Esophagus (tissue), 2 donors: ENCODE data around the gene KRTAP5-4. TPM values are rescaled to one million over a fixed set of nuclear protein-coding genes. Genes with fewer than 3 reads are reported as not detected.
"Not testable (repeated sequence)": the region's sequence is repeated elsewhere in the genome, so short reads cannot be mapped to it uniquely, and the experiment has no call there.

Experiments used
- H3K27ac ChIP-seq, 2 donors: one replicate each; pipeline ENCODE4 v1.5.1; 2013; ENCODE audit warnings: low read depth in 2 of 2, mild to moderate bottlenecking in 2 of 2, inconsistent platforms in 1 of 2, low read length in 1 of 2, moderate library complexity in 1 of 2
- H3K27me3 ChIP-seq, 2 donors: one replicate each; pipeline ENCODE4 v1.6.1; 2013; ENCODE audit warnings: low read length in 2 of 2, control low read depth in 1 of 2, mild to moderate bottlenecking in 1 of 2; ENCODE audit not compliant: insufficient read depth in 2 of 2, control insufficient read depth in 1 of 2
- H3K36me3 ChIP-seq, 2 donors: one replicate each; pipeline ENCODE4 v1.6.1; 2013; ENCODE audit warnings: low read length in 1 of 2; ENCODE audit not compliant: control insufficient read depth in 2 of 2, insufficient read depth in 2 of 2
- H3K4me1 ChIP-seq, 2 donors: one replicate each; pipeline ENCODE4 v1.6.1; 2013; ENCODE audit warnings: low read length in 1 of 2; ENCODE audit not compliant: control insufficient read depth in 2 of 2, insufficient read depth in 2 of 2
- H3K4me3 ChIP-seq, 2 donors: one replicate each; pipeline ENCODE4 v1.5.1; 2013; ENCODE audit warnings: low read length in 2 of 2, mild to moderate bottlenecking in 2 of 2, low read depth in 1 of 2, moderate library complexity in 1 of 2
- H3K9me3 ChIP-seq, 2 donors: one replicate each; pipeline ENCODE4 v1.6.1; 2013; ENCODE audit warnings: mild to moderate bottlenecking in 2 of 2, low read depth in 1 of 2, low read length in 1 of 2, moderate library complexity in 1 of 2; ENCODE audit not compliant: control insufficient read depth in 2 of 2, insufficient read depth in 1 of 2
- WGBS, 2 donors: extraction: QIAGEN DNeasy Blood & Tissue Kit; methylation state at CpG; one replicate each; pipeline ENCODE4 v1.1.7; 2013; 5-methylcytosine and 5-hydroxymethylcytosine counted together
- polyA plus RNA-seq, 2 donors: library from polyadenylated mRNA; stranded (reverse); fragments of 200-250 nt; gene quantifications; one replicate each; pipeline ENCODE4 v1.2.3, GENCODE V29; 2013
- donor health status: healthy with polysubstance abuse.
- donor health status: Bipolar disorder and iron deficiency.

Gene KRTAP5-4
- polyA plus RNA-seq, 2 donors = not detected

DNA sequence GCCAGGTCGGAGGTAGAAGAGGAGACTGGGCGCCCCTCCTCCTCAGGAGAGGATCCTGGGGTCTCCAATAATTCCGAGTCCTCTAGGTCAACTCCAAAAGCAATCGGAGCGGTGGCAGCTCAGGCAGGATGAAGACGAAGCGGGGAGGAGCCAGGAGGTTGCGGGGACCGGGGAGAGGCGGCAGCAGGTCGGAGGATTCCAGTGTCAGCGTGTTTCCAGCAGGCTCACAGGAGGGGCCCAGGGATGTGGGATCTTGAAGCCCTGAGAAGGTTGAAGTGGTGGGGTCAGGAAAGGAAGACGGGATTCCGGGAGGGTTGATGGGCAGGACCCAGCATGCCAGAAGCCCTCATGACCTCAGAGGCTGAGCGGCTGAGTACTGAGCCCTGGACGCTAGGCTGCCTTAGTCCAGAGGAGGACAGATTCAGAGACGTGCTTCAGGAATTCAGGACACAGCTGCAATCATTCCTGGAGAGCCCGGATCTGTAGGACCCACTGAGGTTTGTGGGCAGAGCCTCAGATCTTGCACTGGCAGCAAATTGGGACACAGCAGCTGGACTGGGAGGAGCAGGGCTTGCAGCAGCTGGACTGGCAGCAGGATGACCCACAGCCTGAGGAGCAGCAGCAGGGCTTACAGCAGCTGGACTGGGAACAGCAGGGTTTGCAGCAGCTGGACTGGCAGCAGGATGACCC lies 14.6 kb downstream of the KRTAP5-4 start:
- H3K4me1 ChIP-seq, H3K36me3 ChIP-seq, H3K9me3 ChIP-seq, H3K4me3 ChIP-seq, H3K27me3 ChIP-seq, H3K27ac ChIP-seq: not testable (repeated sequence)
- WGBS, 2 donors = 31 to 42% methylated on average over 18 of the region's 18 CpGs

DNA sequence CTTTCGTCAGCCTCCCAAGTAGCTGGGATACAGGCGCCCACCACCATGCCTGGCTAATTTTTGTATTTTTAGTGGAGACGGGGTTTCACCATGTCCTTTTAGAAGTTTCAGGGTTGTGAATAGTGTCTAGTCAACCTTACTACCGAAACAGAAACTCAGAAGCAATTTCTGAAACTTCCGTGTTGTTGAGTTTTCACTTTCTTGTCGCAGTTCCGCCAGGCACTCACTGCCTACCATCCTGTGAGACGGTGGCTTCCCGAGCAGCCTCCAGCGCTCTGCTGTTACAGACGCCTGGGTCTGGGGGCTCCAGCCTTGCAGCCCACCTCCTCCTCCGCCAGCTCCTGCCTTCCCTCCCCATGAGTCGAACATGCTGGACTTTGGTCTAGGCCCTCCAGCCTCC lies 16.0 kb downstream of the KRTAP5-4 start:
- WGBS, 2 donors = 77 to 81% methylated on average over 13 of the region's 13 CpGs
- H3K4me3 ChIP-seq, H3K27ac ChIP-seq, H3K36me3 ChIP-seq, H3K4me1 ChIP-seq, H3K27me3 ChIP-seq, H3K9me3 ChIP-seq: not testable (repeated sequence)

- no peak overlapping the region for H3K27ac ChIP-seq
- H3K4me1 ChIP-seq = peaks cover 0 to 2% of the 10 kb centered on the region in 2 donors
- H3K4me3 ChIP-seq = no peak overlapping the region
- WGBS, 2 donors = 87 to 89% methylated on average over 7 of the region's 7 CpGs
- no peaks in the 10 kb centered on the region for H3K27me3 ChIP-seq
- no peaks in the 10 kb centered on the region for H3K9me3 ChIP-seq
- no peaks in the 10 kb centered on the region for H3K36me3 ChIP-seq
Observed at GRCh38 chr11:1604711-1605110, 17.2 kb downstream of the KRTAP5-4 start.

GRCh38 chr11:1604181-1604580 lies 17.8 kb downstream of the KRTAP5-4 start:
- H3K27me3 ChIP-seq = no peaks in the 10 kb centered on the region
- no peaks in the 10 kb centered on the region for H3K36me3 ChIP-seq
- peaks cover 0 to 2% of the 10 kb centered on the region in 2 donors for H3K4me1 ChIP-seq
- WGBS, 2 donors = 89 to 91% methylated on average over 11 of the region's 11 CpGs
- no peak overlapping the region for H3K4me3 ChIP-seq
- no peaks in the 10 kb centered on the region for H3K9me3 ChIP-seq
- no peak overlapping the region for H3K27ac ChIP-seq

GRCh38 chr11:1603629-1604028 lies 18.3 kb downstream of the KRTAP5-4 start:
- Histone ChIP-seq H3K27ac (no peak overlapping the region), H3K4me3 (no peak overlapping the region), H3K9me3 (no peaks in the 10 kb centered on the region), H3K27me3 (no peaks in the 10 kb centered on the region), H3K4me1 (peaks cover 0 to 2% of the 10 kb centered on the region in 2 donors), H3K36me3 (no peaks in the 10 kb centered on the region)
- 43 to 91% methylated on average over 1 of the region's 1 CpG for WGBS, 2 donors

DNA sequence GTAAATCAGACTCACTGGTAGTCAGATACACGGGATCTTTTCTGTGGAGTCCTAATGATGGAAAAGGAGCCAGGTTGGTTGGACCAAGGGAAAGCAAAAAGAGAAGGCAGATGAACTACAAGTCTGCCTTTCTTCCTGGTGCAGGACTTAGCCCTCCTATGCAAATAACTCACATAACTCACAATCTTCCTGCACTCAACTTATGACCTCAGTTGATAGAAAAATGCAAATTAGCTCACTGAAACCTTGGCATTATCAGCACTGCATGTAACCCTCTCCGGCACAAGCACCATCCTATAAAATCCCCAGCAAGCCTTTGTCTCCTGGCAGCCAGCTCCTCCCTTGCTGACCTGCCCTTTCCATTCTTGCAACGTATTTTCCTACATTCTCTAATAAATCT lies 20.3 kb downstream of the KRTAP5-4 start:
- not testable (repeated sequence) for H3K9me3 ChIP-seq, H3K27ac ChIP-seq, H3K36me3 ChIP-seq, H3K4me3 ChIP-seq, H3K4me1 ChIP-seq, H3K27me3 ChIP-seq
- 48 to 55% methylated on average over 3 of the region's 3 CpGs for WGBS, 2 donors

- H3K27me3 ChIP-seq = no peaks in the 10 kb centered on the region
- H3K4me3 ChIP-seq = no peak overlapping the region
- H3K4me1 ChIP-seq = peaks cover 0 to 2% of the 10 kb centered on the region in 2 donors
- H3K27ac ChIP-seq = no peak overlapping the region
- no peaks in the 10 kb centered on the region for H3K36me3 ChIP-seq
- H3K9me3 ChIP-seq = no peaks in the 10 kb centered on the region
- 74 to 79% methylated on average over 5 of the region's 5 CpGs for WGBS, 2 donors
Observed at GRCh38 chr11:1600626-1601025, 21.3 kb downstream of the KRTAP5-4 start.

- WGBS, 2 donors = 61 to 73% methylated on average over 6 of the region's 6 CpGs
- Histone ChIP-seq H3K4me1 (no peaks in the 10 kb centered on the region), H3K36me3 (no peaks in the 10 kb centered on the region), H3K27ac (no peak overlapping the region), H3K27me3 (no peaks in the 10 kb centered on the region), H3K9me3 (no peaks in the 10 kb centered on the region), H3K4me3 (no peak overlapping the region)
Observed at GRCh38 chr11:1598816-1599215, 23.1 kb downstream of the KRTAP5-4 start.

GRCh38 chr11:1598406-1598805 lies 23.5 kb downstream of the KRTAP5-4 start:
- H3K4me1 ChIP-seq, H3K9me3 ChIP-seq, H3K36me3 ChIP-seq, H3K4me3 ChIP-seq, H3K27me3 ChIP-seq, H3K27ac ChIP-seq: not testable (repeated sequence)
- 77% methylated on average over 3 of the region's 3 CpGs for WGBS, 2 donors

GRCh38 chr11:1597994-1598380 lies 24.0 kb downstream of the KRTAP5-4 start, which contains the start of gene KRTAP5-2:
Gene KRTAP5-2, minus strand, starts transcription at chr11:1598294. Its CDS starts 44 bp downstream, at chr11:1598250.
- WGBS, 2 donors = 66 to 67% methylated on average over 4 of the region's 4 CpGs
- Histone ChIP-seq H3K4me3 (no peak within 1 kb of the TSS), H3K4me1 (no peaks in the 10 kb centered on the region), H3K9me3 (no peaks in the 10 kb centered on the region), H3K27me3 (no peaks in the 10 kb centered on the region), H3K27ac (no peak within 1 kb of the TSS), H3K36me3 (no peaks in the 10 kb centered on the region)
